HuH-7.5 (cell line): ENCODE results near the gene ANO6.
"Not testable (repeated sequence)": the region's sequence is repeated elsewhere in the genome, so short reads cannot be mapped to it uniquely, and the experiment has no call there.

Source experiments
- DNase-seq: peaks from one replicate; pipeline ENCODE4 v3.0.0; 2011; ENCODE audit warnings: low spot score

ANO6 gene, protein sequence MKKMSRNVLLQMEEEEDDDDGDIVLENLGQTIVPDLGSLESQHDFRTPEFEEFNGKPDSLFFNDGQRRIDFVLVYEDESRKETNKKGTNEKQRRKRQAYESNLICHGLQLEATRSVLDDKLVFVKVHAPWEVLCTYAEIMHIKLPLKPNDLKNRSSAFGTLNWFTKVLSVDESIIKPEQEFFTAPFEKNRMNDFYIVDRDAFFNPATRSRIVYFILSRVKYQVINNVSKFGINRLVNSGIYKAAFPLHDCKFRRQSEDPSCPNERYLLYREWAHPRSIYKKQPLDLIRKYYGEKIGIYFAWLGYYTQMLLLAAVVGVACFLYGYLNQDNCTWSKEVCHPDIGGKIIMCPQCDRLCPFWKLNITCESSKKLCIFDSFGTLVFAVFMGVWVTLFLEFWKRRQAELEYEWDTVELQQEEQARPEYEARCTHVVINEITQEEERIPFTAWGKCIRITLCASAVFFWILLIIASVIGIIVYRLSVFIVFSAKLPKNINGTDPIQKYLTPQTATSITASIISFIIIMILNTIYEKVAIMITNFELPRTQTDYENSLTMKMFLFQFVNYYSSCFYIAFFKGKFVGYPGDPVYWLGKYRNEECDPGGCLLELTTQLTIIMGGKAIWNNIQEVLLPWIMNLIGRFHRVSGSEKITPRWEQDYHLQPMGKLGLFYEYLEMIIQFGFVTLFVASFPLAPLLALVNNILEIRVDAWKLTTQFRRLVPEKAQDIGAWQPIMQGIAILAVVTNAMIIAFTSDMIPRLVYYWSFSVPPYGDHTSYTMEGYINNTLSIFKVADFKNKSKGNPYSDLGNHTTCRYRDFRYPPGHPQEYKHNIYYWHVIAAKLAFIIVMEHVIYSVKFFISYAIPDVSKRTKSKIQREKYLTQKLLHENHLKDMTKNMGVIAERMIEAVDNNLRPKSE

DNA sequence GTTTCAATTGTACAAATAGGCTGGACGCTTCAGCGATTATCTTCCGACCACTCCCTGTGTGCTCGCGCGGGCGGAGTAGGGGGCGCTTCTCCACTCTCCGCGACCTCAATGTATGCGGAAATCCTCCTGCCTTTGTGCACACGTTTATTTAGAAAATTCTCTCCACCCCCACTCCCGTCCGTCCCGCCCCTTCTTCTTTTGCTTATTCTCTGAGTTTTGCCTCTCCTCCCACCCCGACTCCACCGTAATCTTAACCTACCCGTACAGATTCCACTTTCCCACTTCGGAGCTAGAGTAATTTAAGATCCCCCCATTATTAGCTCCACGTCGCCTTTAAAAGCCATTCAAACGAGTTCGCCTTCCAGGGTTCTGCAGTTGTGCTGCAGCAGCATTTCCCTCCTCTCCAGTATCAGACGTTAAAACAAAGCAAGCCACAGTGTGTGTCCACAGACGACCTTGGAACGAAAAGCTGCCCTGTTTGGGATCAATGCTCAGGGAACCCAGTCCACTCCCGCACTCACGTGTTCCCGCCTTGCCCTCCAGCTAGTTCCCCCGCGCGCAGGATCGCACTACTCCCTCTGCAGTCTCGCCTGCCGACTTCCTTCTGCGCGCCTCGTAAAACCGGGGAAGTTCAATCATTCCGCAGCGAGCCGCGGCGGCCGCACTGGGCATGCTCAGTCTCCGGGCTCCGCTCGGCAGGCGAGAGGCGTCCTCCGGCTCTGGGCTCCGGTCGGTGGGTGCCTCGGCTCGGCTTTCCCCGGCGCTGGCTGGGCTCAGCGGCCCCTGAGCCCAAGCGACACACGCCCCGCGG, at the start of gene ANO6:
ANO6 (plus strand) TSS at position 677 of the 811 bp plus-strand sequence. CDS start 227 bp downstream, outside the sequence.
- peak; percentile 57 for DNase-seq

DNA sequence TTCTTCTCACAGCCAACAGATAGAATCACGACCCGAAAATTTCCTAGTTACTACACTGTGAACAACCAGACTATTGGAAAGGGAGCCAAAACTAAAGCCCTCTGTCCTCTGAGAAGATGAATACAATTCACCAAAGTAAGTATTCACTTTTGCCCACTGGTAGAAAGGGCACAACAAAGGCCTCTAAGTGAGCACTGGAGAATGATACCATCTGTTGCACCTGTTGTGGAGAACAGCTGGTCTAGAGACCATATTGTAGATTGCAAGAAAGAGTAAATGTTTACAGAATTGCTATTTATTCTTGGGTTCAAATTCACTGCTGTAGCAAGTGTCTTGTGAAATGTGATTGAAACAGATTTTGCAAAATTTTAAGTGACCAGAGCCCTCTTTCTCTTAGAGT, 46.9 kb upstream of the ANO6 start:
- no peak for DNase-seq

DNA sequence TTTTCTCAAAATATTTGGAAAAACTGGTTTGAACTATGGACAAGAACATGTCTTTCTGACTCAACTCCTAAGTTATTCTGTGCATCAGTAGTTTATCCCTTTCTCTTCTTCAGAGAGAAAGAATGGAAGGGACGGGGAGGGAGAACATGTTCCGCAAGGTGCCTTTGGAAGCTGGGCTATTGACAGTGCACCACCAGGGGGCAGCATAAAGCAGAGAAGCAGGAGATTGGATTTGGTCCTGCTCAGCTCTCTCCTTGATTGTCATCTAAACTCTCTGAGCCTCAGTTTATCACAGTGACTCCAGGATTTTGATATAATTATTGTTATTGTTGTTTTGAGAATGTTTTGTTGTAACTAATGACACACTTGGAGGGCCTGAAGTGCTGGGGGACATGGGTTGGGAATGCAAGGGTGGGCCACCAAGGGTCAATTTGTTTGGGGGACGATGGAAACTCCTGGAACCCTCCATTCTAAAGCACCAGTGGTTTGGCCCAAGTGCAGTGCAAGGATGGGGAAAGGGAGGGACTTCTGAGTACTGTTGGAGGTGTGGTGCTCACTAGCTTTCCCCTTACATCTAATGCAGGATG, 45.3 kb upstream of the ANO6 start:
- peak; percentile 63 for DNase-seq

DNA sequence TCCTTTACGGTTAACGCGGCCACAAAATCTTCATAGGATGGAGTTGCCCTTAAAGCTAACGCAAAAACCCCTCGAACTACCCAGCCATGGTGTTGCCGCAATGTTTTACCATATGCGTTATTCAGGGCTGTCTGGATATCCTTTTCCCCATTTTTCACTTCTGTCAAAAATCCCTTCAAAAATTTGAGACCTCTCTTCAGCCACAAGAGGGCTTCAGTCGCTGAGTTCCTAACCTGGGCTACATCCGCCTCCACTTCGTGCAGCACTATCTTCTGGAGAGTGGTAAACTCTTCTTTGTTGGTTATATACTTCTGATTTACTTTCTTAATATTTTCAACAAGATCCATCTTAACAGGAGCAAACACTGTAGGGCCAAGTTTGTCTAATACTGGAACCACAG, 42.6 kb upstream of the ANO6 start:
- not testable (repeated sequence) for DNase-seq

DNA sequence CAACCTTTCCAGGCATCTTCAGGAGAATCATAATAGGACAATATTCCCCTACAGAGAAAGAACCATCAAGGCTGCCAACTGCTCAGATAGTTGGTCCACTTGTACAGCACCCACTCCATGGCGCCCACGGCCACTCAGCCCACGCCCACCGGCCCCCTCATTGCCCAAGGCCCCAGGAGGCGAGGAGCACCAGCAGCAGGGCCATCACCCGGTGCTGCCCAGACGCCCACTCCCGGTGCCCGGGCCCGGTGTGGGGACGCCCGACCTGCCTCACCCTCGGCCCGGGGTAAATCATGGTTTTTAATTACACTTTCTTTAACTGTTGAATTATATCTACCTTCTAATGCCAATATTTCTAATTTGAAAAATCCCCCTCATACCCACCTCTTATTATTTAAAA, 41.3 kb upstream of the ANO6 start:
- no peak for DNase-seq

DNA sequence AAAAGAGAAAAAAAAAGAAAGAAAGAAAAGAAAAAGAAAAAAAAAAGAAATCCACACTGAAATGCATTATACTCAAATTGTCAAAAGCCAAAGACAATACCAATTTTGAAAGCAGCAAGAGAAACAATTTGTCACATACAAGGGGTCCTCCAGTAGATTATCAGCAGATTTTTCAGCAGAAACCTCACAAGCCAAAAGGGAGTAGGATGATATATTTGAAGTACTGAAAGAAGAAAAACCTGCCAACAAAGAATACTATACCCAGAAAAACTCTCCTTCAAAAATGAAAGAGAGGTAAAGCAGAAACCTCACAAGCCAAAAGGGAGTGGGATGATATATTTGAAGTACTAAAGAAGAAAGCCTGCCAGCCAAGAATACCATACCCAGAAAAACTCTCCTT, 37.1 kb upstream of the ANO6 start:
- no peak for DNase-seq

DNA sequence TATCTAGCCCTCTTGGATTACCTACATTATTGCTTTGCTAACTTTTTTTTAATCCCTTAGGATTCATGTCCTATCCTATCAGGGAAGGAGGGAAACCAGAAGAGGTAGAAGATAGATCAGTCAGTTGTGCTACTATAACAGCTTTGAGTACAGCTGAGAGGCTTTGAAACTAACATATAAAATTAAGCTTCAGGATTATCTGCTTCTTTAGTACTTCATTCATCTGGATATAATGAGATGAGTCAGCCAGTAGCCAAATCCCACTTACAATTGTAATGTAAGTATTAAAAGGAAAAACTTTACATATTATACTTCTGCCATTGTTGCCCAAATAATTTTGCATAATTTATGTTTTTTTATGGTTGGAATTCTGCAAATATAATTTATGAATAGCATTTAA, 33.4 kb upstream of the ANO6 start:
- DNase-seq = no peak

DNA sequence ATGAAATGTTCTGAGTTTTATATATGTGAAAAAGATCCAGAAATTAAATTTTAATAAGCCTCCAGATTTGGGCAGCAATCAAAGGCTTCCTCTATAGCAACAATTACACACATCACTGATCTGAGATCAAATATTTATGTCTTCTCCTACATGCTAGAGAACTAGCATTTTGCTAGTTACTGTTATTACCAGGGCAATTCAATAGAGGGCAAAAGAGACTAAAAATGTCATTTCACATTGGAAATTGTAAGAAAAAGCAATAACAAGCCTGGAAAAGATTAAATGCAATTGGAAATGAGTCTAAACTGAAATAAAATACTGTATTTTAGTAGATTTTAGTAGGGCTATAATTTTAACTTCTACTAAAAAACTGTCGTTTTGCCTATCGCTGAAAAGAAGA, 32.6 kb upstream of the ANO6 start:
- no peak for DNase-seq

DNA sequence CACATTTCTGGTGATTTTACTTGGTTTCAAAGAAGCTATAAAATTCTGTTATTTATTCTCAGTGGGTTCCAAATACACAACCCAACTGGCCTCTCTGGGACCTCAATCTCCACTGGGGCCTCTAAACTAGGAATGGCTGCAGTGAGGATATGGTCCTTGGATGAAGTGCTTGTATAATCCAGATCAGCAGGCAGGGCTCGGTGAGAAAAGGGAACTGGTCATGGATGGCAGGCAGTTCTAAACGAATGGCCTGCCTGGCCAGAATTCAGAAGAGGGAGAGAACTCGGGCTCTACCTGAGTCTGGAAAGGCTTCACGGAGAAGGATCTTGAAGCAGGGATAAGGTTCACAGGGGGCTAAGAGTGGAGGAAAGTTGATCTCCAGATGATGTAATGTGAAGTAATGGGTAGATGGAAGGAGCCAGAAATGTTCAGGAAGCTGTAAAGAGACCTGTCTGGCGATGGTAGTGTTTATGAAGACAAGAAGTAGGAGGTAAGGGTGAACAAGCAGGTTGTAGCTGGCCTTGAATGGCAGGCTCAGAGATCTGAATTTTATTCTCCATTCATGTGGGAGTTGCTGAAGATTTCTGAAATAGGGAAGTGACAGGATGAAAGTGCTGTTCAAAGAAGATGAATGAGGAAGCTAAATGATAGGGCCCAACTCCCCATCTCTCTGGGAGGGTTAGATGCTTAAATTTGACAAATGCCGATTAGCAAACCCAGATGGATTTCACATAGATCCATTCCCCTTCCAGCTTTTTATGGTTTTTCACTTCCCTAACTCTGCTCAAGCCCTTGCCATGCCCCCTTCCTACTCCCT, 31.5 kb upstream of the ANO6 start:
- no peak for DNase-seq

DNA sequence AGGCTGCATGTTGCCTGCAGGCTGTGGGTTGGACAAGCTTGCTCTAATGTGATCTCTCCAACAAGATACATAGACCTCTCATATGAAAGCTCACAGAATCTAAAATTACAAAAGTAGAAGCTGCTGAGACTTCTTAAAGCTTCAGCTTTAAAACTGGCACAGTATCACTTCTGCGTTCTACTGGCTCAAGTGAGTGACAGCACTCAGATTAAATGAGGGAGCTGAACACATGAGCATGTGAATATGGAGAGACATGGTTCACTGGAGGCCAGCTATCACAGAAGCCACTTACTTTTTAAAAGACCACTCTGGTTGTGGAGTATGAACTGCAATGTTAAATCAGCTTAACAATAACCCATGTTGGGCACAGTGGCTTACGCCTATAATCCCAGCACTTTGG, 29.1 kb upstream of the ANO6 start:
- no peak for DNase-seq

DNA sequence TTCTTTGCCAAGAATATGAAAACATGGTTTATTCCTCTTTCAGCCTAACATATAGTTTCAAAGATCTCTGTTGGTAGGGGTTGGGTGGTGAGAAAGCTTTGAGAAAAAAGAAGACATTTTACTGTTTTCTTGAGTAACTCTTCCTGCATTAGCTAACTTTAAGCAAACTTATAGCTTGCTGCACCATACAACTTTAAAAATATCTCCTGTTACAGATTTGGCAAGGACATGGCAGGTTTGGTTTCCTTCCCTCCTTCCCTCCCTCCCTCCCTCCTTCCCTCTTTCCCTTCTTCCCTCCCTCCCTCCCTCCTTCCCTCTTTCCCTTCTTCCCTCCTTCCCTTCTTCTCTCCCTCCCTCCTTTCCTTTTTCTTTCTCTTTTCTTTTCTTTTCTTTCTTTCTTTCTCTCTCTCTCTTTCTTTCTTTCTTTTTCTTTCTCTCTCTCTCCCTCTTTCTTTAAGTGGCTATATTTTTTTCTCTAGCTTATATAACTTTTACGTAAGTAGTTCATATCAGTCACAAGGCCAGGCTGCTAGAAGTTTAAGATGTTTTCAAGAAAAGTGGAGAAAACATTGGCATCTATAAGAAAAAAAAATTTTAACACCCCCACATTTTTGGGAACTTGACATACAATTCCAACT, 26.0 kb upstream of the ANO6 start:
- no peak for DNase-seq

DNA sequence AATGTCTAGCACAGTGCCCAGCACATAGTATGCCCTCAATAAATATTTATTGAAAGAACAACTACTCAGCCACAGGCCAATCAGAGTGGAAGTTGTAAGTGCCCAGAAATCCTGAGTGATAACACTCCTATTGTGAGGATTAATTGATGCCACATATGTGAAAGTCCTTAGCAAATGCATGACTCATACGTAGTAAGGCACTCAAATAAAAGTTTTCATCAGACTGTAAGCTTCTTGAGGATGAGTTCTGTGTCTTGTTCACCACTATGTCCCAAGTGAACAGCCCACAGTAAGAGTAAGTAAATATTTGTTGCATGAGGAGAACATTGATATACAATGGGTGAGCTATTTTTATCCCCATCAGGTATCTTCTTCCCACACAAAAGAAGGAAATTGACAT, 24.7 kb upstream of the ANO6 start:
- DNase-seq = no peak

DNA sequence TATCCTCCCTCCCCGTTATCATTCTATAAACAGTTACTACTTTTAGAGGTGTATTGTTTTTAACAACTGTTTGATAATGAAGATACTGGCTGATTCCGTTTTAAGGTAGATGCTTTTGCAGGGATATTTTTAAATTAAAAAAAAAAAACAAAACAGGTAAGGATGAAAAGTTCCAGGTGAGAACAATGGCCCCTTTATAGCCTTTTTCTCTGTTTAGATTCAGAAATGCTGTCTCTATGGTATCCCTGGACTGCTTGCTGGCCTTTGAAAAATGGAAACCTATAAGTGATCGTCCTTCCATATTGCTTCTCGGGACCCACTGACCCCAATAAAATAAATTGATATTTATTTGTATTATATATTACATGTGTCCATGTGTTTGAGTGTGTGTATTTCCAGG, 23.2 kb upstream of the ANO6 start:
- DNase-seq = no peak

DNA sequence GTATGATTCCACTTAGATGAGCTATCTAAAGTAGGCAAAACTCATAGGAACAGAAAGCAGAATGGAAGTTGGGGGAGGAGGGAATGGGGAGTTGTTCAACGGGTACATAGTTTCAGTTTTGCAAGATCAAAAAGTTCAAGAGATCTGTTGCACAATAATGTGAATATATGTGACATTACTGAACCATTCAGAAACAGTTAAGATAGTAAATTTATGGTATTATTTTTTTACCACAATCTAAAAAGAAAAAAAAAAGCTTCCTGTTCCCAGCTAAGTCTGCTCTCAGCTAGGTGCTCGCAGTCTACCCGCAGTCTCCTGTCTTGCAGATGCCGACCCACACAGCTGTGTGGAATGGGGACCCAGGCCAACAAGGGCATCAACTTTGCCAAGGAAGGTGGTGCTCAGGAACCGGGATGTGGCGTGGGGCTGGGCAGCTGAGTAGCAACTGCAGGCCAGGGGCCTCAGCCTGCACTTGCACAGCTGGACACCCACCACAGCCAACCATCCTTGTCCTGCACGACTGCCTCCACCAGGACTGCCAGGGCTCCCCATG, 15.3 kb upstream of the ANO6 start:
- no peak for DNase-seq

DNA sequence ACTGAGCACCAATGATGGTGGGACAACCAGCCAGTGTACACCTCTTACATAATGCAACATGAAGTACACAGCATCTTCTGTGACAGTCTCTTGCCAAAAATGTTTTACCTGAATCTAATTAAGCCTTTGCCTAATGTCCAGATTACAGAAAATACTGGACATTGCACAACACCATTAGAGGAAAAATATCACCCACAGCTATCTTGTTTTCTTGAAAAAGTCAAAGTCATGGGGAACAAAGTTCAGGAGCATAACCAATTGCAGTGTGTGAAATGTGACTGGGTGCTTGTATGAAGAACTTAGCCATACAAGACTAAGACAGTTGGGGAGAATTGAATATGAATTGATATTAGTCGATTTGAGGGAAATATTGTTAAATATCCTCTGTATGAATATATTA, 12.1 kb upstream of the ANO6 start:
- DNase-seq = no peak

DNA sequence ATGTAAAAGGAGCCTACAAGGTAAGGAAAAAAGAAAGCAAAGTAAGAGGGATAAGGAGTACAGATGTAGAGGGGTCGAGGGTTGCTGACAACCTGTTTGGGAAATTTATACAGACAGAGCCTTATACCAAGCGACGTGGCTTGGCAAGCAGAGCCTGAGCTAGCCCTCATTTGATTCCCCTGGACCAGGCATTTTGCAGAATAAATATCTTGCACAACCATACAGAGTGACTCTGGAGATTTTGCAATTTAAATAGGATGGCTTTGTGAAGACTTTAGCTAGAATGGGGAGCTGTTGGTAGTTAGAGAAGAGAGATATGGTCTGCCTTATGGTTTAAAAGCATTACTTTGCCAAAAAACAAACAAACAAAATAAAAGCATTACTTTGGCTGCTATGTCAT, 11.1 kb upstream of the ANO6 start:
- no peak for DNase-seq

DNA sequence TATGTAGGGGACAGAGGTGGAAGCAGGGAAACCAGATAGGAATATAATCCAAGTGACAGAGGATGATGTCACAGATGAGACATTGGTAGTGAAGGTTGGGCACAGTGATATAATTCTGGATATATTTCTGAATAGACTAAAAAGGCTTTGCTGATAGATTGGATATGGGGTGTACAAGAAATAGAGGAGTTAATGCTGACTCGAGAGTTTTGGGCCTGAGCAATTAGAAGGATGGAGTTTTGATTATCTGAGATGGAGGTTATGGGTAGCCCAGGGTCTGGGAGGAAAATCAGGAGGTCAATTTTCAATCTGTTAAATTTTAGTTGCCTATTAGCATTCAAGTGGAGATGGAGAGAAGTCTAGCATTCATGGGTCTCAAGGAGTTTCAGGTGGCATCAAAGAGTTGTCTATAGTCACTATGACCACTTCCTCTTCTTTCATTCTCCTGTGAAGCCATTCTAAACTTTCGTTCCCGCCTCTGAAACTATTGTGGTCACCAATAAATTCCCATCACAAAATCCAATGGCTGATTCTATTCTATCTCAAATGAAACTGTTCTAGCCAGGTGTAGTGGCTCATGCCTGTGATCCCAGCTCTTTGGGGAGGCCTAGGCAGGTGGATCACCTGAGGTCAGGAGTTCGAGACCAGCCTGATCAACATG, 10.6 kb upstream of the ANO6 start:
- no peak for DNase-seq

DNA sequence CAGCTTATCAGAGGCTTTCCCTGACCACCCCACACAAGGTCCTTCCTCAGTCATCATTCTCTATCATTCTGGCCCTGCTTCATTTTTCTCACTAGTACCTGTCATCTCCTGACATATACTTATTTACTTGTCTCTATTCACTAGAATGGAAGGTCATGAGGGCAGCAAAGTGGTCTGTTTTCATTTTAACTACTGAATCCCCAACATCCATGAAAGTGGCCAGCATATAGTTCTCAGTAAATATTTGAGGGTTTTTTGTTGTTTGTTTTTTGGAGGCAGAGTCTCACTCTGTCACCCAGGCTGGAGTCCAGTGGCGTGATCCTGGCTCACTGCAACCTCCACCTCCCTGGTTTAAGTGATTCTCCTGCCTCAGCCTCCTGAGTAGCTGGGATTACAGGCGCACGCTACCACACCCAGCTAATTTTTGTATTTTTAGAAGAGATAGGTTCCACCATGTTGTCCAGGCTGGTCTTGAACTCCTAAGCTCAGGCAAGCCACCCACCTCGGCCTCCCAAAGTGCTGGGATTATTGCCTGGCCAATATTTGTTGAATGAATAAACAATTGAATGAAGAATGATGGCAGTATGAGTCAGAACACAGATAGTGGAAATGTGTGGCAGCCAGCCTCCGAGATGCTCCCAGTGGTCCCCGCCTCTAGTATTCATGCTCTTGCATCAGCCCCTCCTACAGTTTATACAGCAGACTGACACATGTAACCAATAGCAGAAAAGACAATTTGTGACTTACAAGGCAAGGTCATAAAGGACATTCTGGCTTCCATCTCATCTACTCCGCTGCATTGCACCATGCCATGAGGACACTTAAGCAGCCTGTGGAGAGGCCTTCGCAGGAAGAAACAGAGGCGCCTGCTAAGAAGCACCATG, 7.0 kb upstream of the ANO6 start:
- no peak for DNase-seq

DNA sequence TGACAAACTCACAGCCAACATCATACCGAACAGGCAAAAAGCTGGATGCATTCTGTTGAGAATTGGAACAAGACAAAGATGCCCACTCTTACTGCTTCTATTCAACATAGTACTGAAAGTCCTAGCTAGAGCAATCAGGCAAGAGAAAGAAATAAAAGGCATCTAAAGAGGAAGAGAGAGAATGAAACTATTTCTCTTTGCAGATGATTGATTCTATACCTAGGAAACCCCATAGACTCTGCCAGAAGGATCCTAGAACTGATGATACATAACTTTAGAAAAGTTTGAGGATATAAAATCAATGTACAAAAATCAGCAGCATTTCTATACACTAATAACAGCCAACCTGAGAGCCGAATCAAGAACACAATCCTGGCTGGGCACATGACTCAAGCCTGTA, 6.1 kb upstream of the ANO6 start:
- no peak for DNase-seq
